A673 (cell line): ENCODE results near the gene AGR3.

Experiments used
- CTCF ChIP-seq: fragments of 300-800, 200-600 bp; sonication (generic); conservative IDR thresholded peaks from 2 replicates; pipeline ENCODE4 v1.5.1; 2017; ENCODE audit warnings: low read depth, mild to moderate bottlenecking, antibody characterized with exemption, low read length, moderate library complexity, mixed read lengths
- EZH2 ChIP-seq: fragments of 200-600 bp; sonication (generic); IDR thresholded peaks from 2 replicates; pipeline ENCODE4 v1.6.1; 2017; ENCODE audit warnings: borderline replicate concordance, low read depth, mild to moderate bottlenecking, mixed read lengths, antibody characterized with exemption, low read length; ENCODE audit not compliant: poor library complexity, severe bottlenecking

DNA sequence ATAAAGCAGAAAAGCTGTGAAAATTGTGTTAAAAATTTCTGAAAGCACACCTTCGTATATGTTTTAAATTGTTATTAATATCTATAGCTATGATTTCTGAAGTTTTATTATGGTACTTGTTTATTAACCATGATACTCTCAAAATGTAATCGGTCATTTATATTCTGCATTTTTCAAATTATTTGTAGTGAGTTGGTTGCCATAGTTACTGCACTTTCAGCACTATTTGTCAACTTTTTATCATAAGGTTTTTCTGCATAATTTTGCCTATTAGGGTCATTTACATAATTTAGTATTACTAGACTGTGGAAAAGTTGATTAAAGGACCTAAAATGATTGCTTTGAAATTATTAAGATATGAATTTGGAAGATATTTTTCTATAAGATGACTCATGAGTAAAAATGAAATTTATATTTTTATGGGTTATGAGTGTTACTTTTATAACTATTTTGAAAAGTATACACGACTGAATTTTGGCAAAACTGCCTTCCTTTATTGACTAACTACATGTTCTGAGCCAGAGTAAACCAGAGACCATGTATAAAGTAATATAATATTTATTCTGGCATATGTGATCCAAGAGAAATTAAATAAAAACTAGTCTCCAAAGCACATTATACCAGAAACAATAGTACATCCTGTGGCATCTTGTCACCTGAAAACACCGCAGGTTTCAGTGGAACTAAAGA lies 69.1 kb downstream of the AGR3 start:
- no peak for TF ChIP-seq CTCF
- no peak for TF ChIP-seq EZH2
